HEK293 (cell line): ENCODE measurements around the gene TCF12.
A peak's percentile ranks its signal among the peaks of the same experiment; 100 is the strongest.

ENCODE experiments used
- CTCF ChIA-PET: fragments of 350-600 bp; formaldehyde crosslinking; extraction: SDS; loops from one replicate; lab custom pipeline; 2021; ENCODE audit warnings: antibody characterized with exemption; lab: Yijun Ruan, JAX
- POLR2A ChIA-PET: fragments of 300-600 bp; formaldehyde crosslinking; extraction: SDS; loops from one replicate; lab custom pipeline; 2020; ENCODE audit warnings: antibody characterized with exemption, inconsistent platforms; lab: Yijun Ruan, JAX
- H3K27ac ChIP-seq: fragments of 200-500 bp; sonication (Bioruptor generic); 2 replicates; pipeline ENCODE4 v1.5.1; 2014; ENCODE audit warnings: low read depth, low read length, control low read depth, inconsistent platforms; ENCODE audit errors: extremely low read depth
- H3K36me3 ChIP-seq, 2 experiments: fragments of 200-500 bp in 1 of 2; sonication (Bioruptor generic) in 1 of 2; 1 replicate in 1 of 2; 2 replicates in 1 of 2; pipeline ENCODE4 v1.5.1; 2014 to 2017; ENCODE audit warnings: inconsistent platforms in 2 of 2, low read length in 2 of 2; ENCODE audit not compliant: control insufficient read depth in 2 of 2, insufficient read depth in 1 of 2
- H3K4me1 ChIP-seq: fragments of 200-500 bp; sonication (Bioruptor generic); 2 replicates; pipeline ENCODE4 v1.5.1; 2014; ENCODE audit warnings: mild to moderate bottlenecking, low read length, inconsistent platforms; ENCODE audit not compliant: control insufficient read depth, insufficient read depth
- H3K4me3 ChIP-seq: 2 replicates; pipeline ENCODE4 v1.5.1; 2011; ENCODE audit warnings: low read depth, mild to moderate bottlenecking, control low read depth, low read length, moderate library complexity
- H3K9me3 ChIP-seq: fragments of 200-500 bp; sonication (Bioruptor generic); 2 replicates; pipeline ENCODE4 v1.5.1; 2014; ENCODE audit warnings: low read depth, low read length, inconsistent platforms; ENCODE audit not compliant: control insufficient read depth, insufficient read depth
- BCL11B ChIP-seq: fragments of 450-650 bp; formaldehyde crosslinking; IDR thresholded peaks from 2 replicates; pipeline ENCODE4 v1.5.1; 2016; ENCODE audit warnings: low read depth, missing biosample characterization, missing genetic modification characterization
- WT1 ChIP-seq: fragments of 450-650 bp; formaldehyde crosslinking; IDR thresholded peaks from 2 replicates; pipeline ENCODE4 v1.5.1; 2016; ENCODE audit warnings: missing biosample characterization, missing genetic modification characterization
- ZEB2 ChIP-seq: fragments of 450-650 bp; formaldehyde crosslinking; IDR thresholded peaks from 2 replicates; pipeline ENCODE4 v1.5.1; 2016; ENCODE audit warnings: missing biosample characterization, missing genetic modification characterization
- ZIC2 ChIP-seq: fragments of 450-650 bp; formaldehyde crosslinking; IDR thresholded peaks from 2 replicates; pipeline ENCODE4 v1.5.1; 2016; ENCODE audit warnings: missing biosample characterization, missing genetic modification characterization
- ZNF140 ChIP-seq: fragments of 450-650 bp; formaldehyde crosslinking; IDR thresholded peaks from 2 replicates; pipeline ENCODE4 v1.5.1; 2016; ENCODE audit warnings: missing biosample characterization, missing genetic modification characterization
- ZNF155 ChIP-seq: fragments of 450-650 bp; formaldehyde crosslinking; IDR thresholded peaks from 2 replicates; pipeline ENCODE4 v1.5.1; 2016; ENCODE audit warnings: missing biosample characterization, missing genetic modification characterization
- ZNF266 ChIP-seq: fragments of 450-650 bp; formaldehyde crosslinking; IDR thresholded peaks from 2 replicates; pipeline ENCODE4 v1.5.1; 2016; ENCODE audit warnings: missing biosample characterization, missing genetic modification characterization, low read depth
- ZNF350 ChIP-seq: fragments of 450-650 bp; formaldehyde crosslinking; IDR thresholded peaks from 2 replicates; pipeline ENCODE4 v1.5.0; 2017; ENCODE audit warnings: missing biosample characterization, mild to moderate bottlenecking, missing genetic modification characterization
- ZNF514 ChIP-seq: fragments of 450-650 bp; formaldehyde crosslinking; IDR thresholded peaks from 2 replicates; pipeline ENCODE4 v1.5.1; 2016; ENCODE audit warnings: missing biosample characterization, missing genetic modification characterization
- ZNF548 ChIP-seq: fragments of 450-650 bp; formaldehyde crosslinking; IDR thresholded peaks from 2 replicates; pipeline ENCODE4 v1.5.1; 2016; ENCODE audit warnings: missing biosample characterization, missing genetic modification characterization
- ZNF747 ChIP-seq: fragments of 450-650 bp; formaldehyde crosslinking; IDR thresholded peaks from 2 replicates; pipeline ENCODE4 v1.5.1; 2016; ENCODE audit warnings: missing biosample characterization, missing genetic modification characterization
- TF ChIP-seq, protein P1 (sequence below): fragments of 450-650 bp; formaldehyde crosslinking; IDR thresholded peaks from 2 replicates; pipeline ENCODE4 v1.5.1; 2017; ENCODE audit warnings: missing biosample characterization, missing genetic modification characterization
- TF ChIP-seq, protein P2 (sequence below): fragments of 450-650 bp; IDR thresholded peaks from 2 replicates; pipeline ENCODE4 v1.5.1; 2018; ENCODE audit warnings: missing biosample characterization, mild to moderate bottlenecking, missing genetic modification characterization
- TF ChIP-seq, protein P3 (sequence below): fragments of 450-650 bp; formaldehyde crosslinking; IDR thresholded peaks from 2 replicates; pipeline ENCODE4 v1.5.1; 2017; ENCODE audit warnings: missing biosample characterization, mild to moderate bottlenecking, missing genetic modification characterization, moderate library complexity
- TF ChIP-seq, protein P4 (sequence below): fragments of 450-650 bp; formaldehyde crosslinking; IDR thresholded peaks from 2 replicates; pipeline ENCODE4 v1.5.1; 2016; ENCODE audit warnings: missing biosample characterization, missing genetic modification characterization
- TF ChIP-seq, protein P5 (sequence below): fragments of 450-650 bp; formaldehyde crosslinking; IDR thresholded peaks from 2 replicates; pipeline ENCODE4 v1.5.1; 2016; ENCODE audit warnings: missing biosample characterization, missing genetic modification characterization

TCF12 gene

DNA sequence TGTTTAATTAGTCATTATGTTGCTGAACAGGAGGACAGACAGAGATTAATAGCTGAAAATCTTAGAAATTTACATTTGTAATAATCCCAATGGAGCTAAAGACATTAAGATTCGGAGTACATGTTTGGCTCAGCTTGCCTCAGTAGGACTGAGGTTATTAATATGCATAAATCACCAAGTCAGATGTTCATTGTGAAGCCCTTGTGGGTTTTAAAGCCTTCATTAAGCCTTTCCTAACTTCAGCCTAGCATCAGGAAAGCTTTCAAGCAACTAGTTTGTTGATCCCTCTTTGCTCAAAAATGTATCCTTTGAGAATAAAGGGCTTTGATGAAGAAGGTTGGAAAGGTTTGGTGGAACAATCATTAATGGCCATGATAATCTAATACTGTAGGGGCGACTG is 279.7 kb downstream of the TCF12 start:
- no peak overlapping the region for H3K4me3 ChIP-seq
- H3K27ac ChIP-seq = no peak overlapping the region
- CTCF ChIA-PET = interaction anchor here (0.5 kb wide), 1 partner anchor 797 kb away, joined by 3 read pairs; no protein-coding TSS in a partner anchor

DNA sequence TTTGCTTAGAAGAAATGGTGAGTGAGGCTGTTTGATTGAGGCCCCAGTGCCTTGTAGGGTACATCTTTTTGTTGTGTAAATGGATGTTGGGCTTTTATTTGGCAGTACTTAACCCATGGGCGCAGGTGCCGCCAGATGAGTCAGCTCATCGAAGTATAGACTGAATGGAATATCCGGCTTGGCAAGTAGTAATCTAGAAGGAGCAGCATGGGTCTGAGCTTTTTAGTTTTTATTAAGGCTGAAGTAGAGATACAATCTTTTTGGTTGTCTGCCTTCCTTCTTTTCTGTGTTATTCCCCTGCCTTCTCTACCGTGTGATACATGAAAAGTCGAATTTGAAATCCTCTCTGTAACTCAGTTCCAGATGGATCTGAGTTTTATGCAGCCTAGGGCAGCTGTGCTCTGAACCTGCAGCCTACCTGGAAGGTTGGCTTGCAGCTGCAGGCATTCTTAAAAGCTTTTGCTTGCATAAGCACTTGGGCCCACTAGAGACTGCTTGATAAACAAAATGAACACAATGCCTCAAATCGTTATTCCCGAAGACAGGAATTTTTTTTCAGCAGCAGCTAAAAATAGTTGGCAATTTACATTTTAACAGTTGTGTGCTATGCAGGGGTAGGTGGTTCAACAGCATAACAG is 280.3 kb downstream of the TCF12 start:
- H3K4me1 ChIP-seq = peaks cover 11% of the 10 kb centered on the region
- TF ChIP-seq, protein P1, sequence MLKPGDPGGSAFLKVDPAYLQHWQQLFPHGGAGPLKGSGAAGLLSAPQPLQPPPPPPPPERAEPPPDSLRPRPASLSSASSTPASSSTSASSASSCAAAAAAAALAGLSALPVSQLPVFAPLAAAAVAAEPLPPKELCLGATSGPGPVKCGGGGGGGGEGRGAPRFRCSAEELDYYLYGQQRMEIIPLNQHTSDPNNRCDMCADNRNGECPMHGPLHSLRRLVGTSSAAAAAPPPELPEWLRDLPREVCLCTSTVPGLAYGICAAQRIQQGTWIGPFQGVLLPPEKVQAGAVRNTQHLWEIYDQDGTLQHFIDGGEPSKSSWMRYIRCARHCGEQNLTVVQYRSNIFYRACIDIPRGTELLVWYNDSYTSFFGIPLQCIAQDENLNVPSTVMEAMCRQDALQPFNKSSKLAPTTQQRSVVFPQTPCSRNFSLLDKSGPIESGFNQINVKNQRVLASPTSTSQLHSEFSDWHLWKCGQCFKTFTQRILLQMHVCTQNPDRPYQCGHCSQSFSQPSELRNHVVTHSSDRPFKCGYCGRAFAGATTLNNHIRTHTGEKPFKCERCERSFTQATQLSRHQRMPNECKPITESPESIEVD (tag by site-specific recombination) = no peak
- TF ChIP-seq, protein P2, sequence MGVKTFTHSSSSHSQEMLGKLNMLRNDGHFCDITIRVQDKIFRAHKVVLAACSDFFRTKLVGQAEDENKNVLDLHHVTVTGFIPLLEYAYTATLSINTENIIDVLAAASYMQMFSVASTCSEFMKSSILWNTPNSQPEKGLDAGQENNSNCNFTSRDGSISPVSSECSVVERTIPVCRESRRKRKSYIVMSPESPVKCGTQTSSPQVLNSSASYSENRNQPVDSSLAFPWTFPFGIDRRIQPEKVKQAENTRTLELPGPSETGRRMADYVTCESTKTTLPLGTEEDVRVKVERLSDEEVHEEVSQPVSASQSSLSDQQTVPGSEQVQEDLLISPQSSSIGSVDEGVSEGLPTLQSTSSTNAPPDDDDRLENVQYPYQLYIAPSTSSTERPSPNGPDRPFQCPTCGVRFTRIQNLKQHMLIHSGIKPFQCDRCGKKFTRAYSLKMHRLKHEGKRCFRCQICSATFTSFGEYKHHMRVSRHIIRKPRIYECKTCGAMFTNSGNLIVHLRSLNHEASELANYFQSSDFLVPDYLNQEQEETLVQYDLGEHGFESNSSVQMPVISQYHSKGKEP (tag by site-specific recombination) = 0 out of 2 replicates have a peak, but pooled peaks have one; percentile 8
- no peak for TF ChIP-seq ZNF548 (tag by site-specific recombination)
- TF ChIP-seq, protein P3, sequence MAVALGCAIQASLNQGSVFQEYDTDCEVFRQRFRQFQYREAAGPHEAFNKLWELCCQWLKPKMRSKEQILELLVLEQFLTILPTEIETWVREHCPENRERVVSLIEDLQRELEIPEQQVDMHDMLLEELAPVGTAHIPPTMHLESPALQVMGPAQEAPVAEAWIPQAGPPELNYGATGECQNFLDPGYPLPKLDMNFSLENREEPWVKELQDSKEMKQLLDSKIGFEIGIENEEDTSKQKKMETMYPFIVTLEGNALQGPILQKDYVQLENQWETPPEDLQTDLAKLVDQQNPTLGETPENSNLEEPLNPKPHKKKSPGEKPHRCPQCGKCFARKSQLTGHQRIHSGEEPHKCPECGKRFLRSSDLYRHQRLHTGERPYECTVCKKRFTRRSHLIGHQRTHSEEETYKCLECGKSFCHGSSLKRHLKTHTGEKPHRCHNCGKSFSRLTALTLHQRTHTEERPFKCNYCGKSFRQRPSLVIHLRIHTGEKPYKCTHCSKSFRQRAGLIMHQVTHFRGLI (tag by site-specific recombination) = 0 out of 2 replicates have a peak, but pooled peaks have one; percentile 42
- TF ChIP-seq, protein P4, sequence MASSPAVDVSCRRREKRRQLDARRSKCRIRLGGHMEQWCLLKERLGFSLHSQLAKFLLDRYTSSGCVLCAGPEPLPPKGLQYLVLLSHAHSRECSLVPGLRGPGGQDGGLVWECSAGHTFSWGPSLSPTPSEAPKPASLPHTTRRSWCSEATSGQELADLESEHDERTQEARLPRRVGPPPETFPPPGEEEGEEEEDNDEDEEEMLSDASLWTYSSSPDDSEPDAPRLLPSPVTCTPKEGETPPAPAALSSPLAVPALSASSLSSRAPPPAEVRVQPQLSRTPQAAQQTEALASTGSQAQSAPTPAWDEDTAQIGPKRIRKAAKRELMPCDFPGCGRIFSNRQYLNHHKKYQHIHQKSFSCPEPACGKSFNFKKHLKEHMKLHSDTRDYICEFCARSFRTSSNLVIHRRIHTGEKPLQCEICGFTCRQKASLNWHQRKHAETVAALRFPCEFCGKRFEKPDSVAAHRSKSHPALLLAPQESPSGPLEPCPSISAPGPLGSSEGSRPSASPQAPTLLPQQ (tag by site-specific recombination) = peak; percentile 49; the same call in 1 of the 2 replicates
- H3K4me3 ChIP-seq = no peak overlapping the region
- ChIA-PET POLR2A (no interaction called here), CTCF (no interaction called here)
- H3K27ac ChIP-seq = no peak overlapping the region
- no peaks in the 10 kb centered on the region for H3K9me3 ChIP-seq
- H3K36me3 ChIP-seq = no peaks in the 10 kb centered on the region

More for the DNA sequence above, 279.7 kb downstream of the TCF12 start:
- H3K4me1 ChIP-seq = peaks cover 11% of the 10 kb centered on the region
- POLR2A ChIA-PET = no interaction called here
- no peak for TF ChIP-seq WT1 (tag by site-specific recombination)
- TF ChIP-seq BCL11B (tag by site-specific recombination) = no peak
- no peak for TF ChIP-seq ZEB2 (tag by site-specific recombination)
- TF ChIP-seq ZNF140 (tag by site-specific recombination) = no peak
- no peak for TF ChIP-seq ZIC2 (tag by site-specific recombination)
- TF ChIP-seq, protein P5, sequence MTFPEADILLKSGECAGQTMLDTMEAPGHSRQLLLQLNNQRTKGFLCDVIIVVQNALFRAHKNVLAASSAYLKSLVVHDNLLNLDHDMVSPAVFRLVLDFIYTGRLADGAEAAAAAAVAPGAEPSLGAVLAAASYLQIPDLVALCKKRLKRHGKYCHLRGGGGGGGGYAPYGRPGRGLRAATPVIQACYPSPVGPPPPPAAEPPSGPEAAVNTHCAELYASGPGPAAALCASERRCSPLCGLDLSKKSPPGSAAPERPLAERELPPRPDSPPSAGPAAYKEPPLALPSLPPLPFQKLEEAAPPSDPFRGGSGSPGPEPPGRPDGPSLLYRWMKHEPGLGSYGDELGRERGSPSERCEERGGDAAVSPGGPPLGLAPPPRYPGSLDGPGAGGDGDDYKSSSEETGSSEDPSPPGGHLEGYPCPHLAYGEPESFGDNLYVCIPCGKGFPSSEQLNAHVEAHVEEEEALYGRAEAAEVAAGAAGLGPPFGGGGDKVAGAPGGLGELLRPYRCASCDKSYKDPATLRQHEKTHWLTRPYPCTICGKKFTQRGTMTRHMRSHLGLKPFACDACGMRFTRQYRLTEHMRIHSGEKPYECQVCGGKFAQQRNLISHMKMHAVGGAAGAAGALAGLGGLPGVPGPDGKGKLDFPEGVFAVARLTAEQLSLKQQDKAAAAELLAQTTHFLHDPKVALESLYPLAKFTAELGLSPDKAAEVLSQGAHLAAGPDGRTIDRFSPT (tag by site-specific recombination) = no peak
- no peak for TF ChIP-seq ZNF747
- no peak for TF ChIP-seq ZNF514
- TF ChIP-seq ZNF266 (tag by site-specific recombination) = no peak
- TF ChIP-seq ZNF350 (tag by site-specific recombination) = no peak
- no peak for TF ChIP-seq ZNF155 (tag by site-specific recombination)
- TF ChIP-seq, all 188 proteins: peak for 0
- H3K9me3 ChIP-seq = no peaks in the 10 kb centered on the region
- no peaks in the 10 kb centered on the region for H3K36me3 ChIP-seq
